NCI-H345 treated with DMSO at 0.1 percent for 48 hours (cell line): Measurements from ENCODE around the gene TACR1.
"Not testable (repeated sequence)": the region's sequence is repeated elsewhere in the genome, so short reads cannot be mapped to it uniquely, and the experiment has no call there.

Experiments used
- DNase-seq: peaks from one replicate; lab custom pipeline; 2025; ENCODE audit not compliant: unreplicated experiment; lab: John Stamatoyannopoulos, UW

TACR1 gene

GRCh38 chr2:75094405-75094804, 104.9 kb downstream of the TACR1 start:
- no peak for DNase-seq

- no peak for DNase-seq
Measured at GRCh38 chr2:75090770-75091515, 108.4 kb downstream of the TACR1 start.

- no peak for DNase-seq
Measured at GRCh38 chr2:75089471-75089870, 109.8 kb downstream of the TACR1 start.

- no peak for DNase-seq
Measured at GRCh38 chr2:75088791-75089190, 110.5 kb downstream of the TACR1 start.

- no peak for DNase-seq
Measured at GRCh38 chr2:75087736-75088135, 111.6 kb downstream of the TACR1 start.

GRCh38 chr2:75079575-75079974, 119.7 kb downstream of the TACR1 start:
- DNase-seq, result peak; percentile 15

GRCh38 chr2:75077909-75078308, 121.4 kb downstream of the TACR1 start:
- no peak for DNase-seq

GRCh38 chr2:75076088-75076487, 123.2 kb downstream of the TACR1 start:
- DNase-seq, result peak; percentile 98

- DNase-seq, result no peak
Measured at GRCh38 chr2:75074708-75075107, 124.6 kb downstream of the TACR1 start.

GRCh38 chr2:75074228-75074627, 125.1 kb downstream of the TACR1 start:
- DNase-seq, result no peak

- no peak for DNase-seq
Measured at GRCh38 chr2:75071766-75072165, 127.6 kb downstream of the TACR1 start.

GRCh38 chr2:75068546-75068945, 130.8 kb downstream of the TACR1 start:
- DNase-seq, result no peak

- no peak for DNase-seq
Measured at GRCh38 chr2:75067506-75067905, 131.8 kb downstream of the TACR1 start.

- DNase-seq, result no peak
Measured at GRCh38 chr2:75066121-75066902, 133.0 kb downstream of the TACR1 start.

- DNase-seq, result no peak
Measured at GRCh38 chr2:75065402-75066008, 133.8 kb downstream of the TACR1 start.

GRCh38 chr2:75064691-75065396, 134.5 kb downstream of the TACR1 start:
- DNase-seq, result peak; percentile 34

GRCh38 chr2:75063906-75064305, 135.4 kb downstream of the TACR1 start:
- no peak for DNase-seq

GRCh38 chr2:75058427-75058826, 140.9 kb downstream of the TACR1 start:
- DNase-seq, result no peak

GRCh38 chr2:75057150-75057549, 142.2 kb downstream of the TACR1 start:
- DNase-seq, result not testable (repeated sequence)

- no peak for DNase-seq
Measured at GRCh38 chr2:75055820-75056675, 143.3 kb downstream of the TACR1 start.
